HG03097 (cell line): ENCODE results near the gene OR10H1.
"Not testable (repeated sequence)": the region's sequence is repeated elsewhere in the genome, so short reads cannot be mapped to it uniquely, and the experiment has no call there.

Source experiments
- ATAC-seq: cut with Tn5 transposase; IDR thresholded peaks from one replicate; pipeline ENCODE4 v1.9.1; 2021; ENCODE audit not compliant: unreplicated experiment, low FRiP score

The OR10H1 gene

DNA sequence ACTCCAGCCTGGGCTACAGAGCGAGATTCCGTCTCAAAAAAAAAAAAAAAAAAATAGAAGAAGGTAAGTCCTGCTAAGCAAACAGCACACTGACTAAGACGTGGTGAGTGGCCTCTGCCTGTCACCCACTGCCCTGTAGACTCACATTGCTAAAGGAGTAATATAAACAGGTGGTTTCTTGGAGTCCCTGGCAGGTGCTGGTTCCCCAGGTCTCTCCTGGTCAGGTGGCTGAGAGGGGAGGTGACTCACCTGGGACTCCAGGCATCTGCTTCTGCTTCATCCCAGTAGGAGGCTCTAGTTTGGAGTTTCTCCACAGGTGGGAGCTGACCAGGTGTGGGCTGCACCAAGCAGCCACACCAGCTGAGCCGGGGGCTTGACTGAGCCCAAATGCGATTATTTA lies at the start of gene OR10H1:
Gene OR10H1, minus strand, starts transcription at position 359 of the 400 bp plus-strand sequence. CDS start 7,627 bp downstream, outside the sequence.
- ATAC-seq = no peak

- ATAC-seq = no peak
These were observed 49.4 kb upstream of the OR10H1 start for GRCh38 chr19:15864824-15865223.

DNA sequence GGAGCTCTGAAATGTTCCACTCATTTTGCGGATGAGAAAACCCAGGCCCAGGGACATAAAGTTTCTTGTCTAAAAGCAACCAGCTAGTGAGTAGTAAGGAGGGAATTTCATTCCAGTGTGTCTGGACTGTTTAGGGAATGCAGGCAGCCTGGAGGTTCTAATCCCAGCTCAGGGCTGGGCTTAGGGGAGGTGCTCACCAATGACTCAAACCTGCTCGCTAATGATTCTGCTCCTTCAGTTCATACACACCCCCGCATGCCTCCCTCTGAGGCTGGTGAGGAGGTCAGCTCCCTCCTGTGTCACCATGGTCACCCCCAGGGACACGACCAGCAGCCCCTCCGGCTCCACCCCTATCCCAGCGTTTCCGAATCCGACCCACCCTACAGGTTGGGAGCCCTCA lies 47.8 kb upstream of the OR10H1 start:
- no peak for ATAC-seq

- ATAC-seq = no peak
These were observed 47.0 kb upstream of the OR10H1 start for GRCh38 chr19:15862444-15862843.

DNA sequence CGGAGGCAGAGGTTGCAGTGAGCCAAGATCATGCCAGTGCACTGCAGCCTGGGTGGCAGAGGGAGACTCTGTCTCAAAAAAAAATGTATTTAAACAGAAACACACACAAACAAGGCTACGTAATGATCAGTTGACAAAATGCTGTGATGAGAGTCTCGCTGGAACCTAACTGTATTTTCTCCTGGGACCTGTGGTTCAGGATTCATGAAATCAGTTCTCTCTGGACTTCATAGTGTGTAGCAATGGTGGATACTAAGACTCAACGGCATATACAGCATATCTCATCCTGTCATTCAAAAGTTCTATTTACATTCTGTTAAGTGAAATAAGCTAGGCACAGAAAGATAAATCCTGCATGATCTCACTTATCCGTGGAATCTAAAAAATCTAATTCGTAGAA lies 45.1 kb upstream of the OR10H1 start:
- no peak for ATAC-seq

DNA sequence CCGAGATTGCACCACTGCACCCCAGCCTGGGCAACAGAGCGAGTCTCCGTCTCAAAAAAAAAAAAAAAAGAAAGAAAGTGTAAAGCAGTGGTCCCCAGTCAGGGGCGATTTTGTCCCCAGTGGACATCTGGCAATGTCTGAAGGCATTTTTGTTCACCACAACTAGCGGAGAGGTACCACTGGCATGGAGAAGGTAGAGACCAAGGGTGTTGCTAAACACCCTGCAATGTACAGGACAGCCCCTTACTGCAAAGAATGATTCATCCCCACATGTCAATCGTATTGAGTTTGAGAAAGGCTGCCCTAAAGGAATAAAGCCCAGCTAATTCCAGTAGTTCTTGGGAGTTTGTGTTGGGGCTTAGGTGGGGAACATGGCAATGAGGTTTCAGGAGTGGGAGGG lies 43.7 kb upstream of the OR10H1 start:
- ATAC-seq = no peak

DNA sequence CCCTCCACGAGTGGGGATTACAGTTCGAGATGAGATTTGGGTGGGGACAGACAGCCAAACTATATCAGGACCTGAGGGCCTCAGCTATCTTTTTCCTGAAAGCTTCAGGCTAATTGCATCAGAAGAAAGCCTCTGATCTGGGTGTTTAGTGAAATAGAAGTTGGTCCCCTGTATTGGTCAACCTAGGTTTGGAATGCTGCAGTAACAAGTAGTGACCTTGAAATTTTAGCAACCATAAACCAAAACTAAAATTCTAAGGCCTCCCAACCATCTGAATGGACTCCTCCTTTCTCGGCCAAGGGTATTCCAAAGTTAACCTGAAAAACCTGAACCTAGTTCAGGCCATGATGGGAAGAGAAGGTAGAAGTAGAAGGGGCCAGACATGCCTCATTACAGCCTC lies 34.9 kb upstream of the OR10H1 start:
- ATAC-seq = no peak

DNA sequence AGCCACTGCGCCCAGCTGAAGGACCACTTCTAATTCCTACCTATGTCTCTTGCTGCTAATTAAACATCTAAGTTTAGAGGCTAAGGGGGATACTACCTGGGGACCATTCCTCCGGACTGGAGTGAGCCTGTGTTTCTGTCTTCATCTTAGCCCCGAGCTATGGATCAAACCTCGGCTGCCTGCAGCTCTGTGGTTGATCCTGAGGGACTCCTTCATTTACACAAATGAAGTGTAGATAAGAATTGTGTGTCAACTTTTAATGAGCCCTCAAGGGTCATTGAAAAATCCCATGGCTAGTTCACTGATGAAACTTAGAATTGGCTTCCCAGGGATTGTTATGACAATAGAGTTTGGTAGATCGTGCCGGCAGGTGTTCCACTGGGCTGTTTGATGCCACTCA lies 31.5 kb upstream of the OR10H1 start:
- no peak for ATAC-seq

DNA sequence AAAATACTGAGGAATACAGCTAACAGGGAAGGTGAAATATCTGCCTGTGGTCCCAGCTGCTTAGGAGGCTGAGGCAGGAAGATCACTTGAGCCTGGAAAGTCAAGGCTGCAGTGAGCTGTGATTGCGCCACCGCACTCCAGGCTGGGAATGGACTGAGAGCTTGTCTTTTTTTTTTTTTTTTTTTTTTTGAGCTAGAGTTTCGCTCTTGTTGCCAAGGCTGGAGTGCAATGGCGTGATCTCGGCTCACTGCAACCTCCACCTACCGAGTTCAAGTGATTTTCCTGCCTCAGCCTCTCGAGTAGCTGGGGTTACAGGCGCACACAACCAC lies 28.4 kb upstream of the OR10H1 start:
- not testable (repeated sequence) for ATAC-seq

DNA sequence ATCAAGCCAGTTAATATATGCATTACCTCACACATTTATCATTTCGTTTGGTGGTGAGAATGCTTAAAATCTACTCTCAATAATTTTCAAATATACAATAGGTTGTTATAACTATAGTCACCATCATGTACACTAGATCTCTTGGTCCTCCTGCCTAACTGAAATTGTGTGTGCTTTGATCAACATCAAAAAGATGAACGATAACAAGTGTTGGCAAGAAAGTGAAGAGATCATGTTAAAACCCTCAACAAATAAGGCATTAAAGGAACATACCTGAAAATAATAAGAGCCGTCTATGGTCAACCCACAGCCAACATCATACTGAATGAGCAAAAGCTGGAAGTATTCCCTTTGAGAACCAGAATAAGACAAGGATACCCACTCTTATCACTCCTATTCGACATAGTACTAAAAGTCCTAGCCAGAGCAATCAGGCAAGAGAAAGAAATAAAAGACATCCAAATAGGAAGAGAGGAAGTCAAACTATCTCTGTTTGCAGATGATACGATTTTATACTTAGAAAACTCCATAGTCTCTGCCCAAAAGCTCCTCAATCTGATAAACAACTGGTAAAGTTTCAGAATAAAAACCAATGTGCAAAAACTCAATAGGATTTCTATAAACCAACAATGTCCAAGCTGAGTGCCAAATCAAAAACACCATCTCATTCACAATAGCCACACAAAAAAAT lies 27.9 kb upstream of the OR10H1 start:
- ATAC-seq = no peak

GRCh38 chr19:15841875-15842569 lies 26.6 kb upstream of the OR10H1 start:
- ATAC-seq = no peak

DNA sequence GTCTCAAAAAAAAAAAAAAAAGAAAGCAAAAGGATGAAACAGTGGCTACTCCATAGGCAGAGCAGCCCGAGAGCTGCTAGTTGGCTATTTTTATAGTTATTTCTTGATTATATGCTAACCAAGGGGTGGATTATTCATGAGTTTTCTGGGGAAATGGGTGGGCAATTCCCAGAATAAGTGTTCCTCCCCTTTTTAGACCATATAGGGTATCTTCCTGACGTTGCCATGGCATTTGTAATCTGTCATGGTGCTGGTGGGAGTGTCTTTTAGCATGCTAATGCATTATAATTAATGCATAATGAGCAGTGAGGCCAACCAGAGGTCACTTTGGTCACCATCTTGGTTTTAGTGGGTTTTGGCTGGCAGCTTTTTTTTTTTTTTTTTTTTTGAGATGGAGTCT lies 25.4 kb upstream of the OR10H1 start:
- no peak for ATAC-seq

GRCh38 chr19:15839888-15840287 lies 24.4 kb upstream of the OR10H1 start:
- not testable (repeated sequence) for ATAC-seq

DNA sequence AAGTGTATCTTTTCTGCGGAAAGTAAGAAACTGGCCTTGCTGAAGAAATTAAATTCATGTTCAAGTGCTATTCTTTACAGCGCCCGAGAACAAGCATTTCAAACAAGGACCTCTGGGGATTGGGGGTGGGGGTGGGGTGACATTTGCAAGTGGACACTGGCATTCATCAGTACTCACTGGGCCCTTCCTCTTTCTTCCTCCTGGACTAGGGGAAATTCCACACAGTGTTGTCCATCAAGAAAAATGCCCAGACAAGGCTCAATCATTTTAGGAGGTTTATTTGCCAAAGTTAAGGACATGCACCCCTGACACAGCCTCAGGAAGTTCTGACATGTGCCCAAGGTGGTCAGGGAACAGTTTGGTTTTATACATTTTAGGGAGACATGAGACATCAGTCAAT lies 22.9 kb upstream of the OR10H1 start:
- ATAC-seq = no peak

- ATAC-seq = no peak
These were observed 21.8 kb upstream of the OR10H1 start for GRCh38 chr19:15837221-15837731.

DNA sequence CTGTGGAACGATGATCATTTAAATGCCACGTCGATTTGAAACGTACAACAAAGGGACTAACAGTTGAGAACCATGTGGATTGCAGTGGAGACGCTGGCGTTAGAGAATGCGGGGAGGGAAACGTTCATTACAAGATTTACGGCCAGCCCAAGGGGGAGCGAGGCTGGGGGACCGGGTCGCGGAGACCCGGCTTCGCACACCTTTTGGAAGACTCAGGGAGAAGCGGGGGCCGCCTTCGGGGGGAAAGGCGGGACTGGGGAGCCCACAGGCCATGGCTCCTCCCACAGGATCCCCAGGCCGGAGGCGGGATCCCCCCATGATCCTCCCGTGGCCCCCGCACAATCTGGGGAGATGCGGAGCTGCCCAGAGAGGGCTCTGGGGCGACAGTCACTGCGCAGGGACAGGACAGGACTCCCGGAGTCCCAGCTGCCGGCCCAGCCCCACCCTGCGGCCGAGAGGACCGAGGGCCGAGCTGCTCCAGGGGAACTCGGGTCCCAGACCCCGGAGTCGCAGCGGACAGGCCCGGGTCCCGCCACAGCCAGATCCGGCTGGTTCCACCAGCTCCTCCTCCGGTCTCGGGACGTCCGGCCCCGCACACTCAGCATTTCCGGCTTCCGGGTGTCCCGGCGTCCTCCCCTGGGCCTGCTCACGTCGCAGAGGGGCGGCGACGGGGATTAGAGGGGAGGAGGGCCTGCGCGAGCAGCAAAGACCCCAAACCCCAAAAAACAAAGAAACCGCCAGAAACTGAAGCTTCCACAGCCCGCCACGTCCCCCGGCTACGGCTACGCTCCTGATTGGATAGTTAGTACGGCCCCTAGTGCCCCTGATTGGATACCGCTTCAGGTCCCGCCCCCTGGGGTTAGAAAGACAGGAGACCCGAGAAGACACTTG lies 21.1 kb upstream of the OR10H1 start:
- peak; percentile 95 for ATAC-seq

- not testable (repeated sequence) for ATAC-seq
These were observed 20.3 kb upstream of the OR10H1 start for GRCh38 chr19:15835565-15836329.

DNA sequence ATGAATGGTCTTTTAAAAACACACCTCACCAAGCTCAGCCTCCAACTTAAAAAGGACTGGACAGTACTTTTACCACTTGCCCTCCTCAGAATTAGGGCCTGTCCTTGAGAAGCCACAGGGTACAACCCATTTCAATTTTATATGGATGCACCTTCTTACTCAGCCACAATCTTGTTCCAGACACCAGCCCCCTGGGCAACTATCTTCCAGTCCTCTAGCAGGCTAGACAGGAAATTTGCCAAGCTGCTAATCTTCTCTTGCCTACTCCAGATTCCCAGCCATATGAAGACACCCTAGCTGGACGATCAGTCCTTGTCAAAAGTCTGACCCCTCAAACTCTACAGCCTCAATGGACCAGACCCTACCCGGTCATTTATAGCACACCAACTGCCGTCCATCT lies 18.8 kb upstream of the OR10H1 start:
- not testable (repeated sequence) for ATAC-seq

- ATAC-seq = no peak
These were observed 16.2 kb upstream of the OR10H1 start for GRCh38 chr19:15831626-15832025.

GRCh38 chr19:15829786-15830185 lies 14.3 kb upstream of the OR10H1 start:
- no peak for ATAC-seq
